GM10266 (cell line): ENCODE results near the gene SEL1L3.

Source experiments
- DNase-seq: peaks from one replicate; pipeline ENCODE4 v3.0.0; 2012; ENCODE audit errors: extremely low spot score
- CTCF ChIP-seq: IDR thresholded peaks from 2 replicates; pipeline ENCODE4 v1.5.1; 2012; ENCODE audit warnings: mild to moderate bottlenecking, low read depth; ENCODE audit not compliant: control insufficient read depth, insufficient read depth; ENCODE audit errors: missing control alignments

SEL1L3 gene

GRCh38 chr4:25788703-25789238, 74.0 kb downstream of the SEL1L3 start:
- no peak for DNase-seq
- no peak for TF ChIP-seq CTCF

GRCh38 chr4:25786497-25787065, 76.2 kb downstream of the SEL1L3 start:
- no peak for TF ChIP-seq CTCF
- DNase-seq: no peak

GRCh38 chr4:25783943-25784342, 78.8 kb downstream of the SEL1L3 start:
- DNase-seq: peak; percentile 17
- TF ChIP-seq CTCF: no peak

- no peak for TF ChIP-seq CTCF
- no peak for DNase-seq
Observed at GRCh38 chr4:25783126-25783525, 79.7 kb downstream of the SEL1L3 start.

- no peak for TF ChIP-seq CTCF
- no peak for DNase-seq
Observed at GRCh38 chr4:25782482-25782881, 80.3 kb downstream of the SEL1L3 start.

- no peak for DNase-seq
- no peak for TF ChIP-seq CTCF
Observed at GRCh38 chr4:25779021-25779420, 83.8 kb downstream of the SEL1L3 start.

GRCh38 chr4:25776795-25777194, 86.0 kb downstream of the SEL1L3 start:
- DNase-seq: no peak
- no peak for TF ChIP-seq CTCF
